Nephron (organoid): ENCODE measurements around the gene RETREG3.
"Not testable (repeated sequence)": the region's sequence is repeated elsewhere in the genome, so short reads cannot be mapped to it uniquely, and the experiment has no call there.

Source experiments
- H3K27ac Mint-ChIP-seq, 3 experiments: 2 replicates each; pipeline ENCODE4 v1.8.0; 2020; ENCODE audit warnings: mixed read lengths in 3 of 3, mild to moderate bottlenecking in 2 of 3, moderate library complexity in 1 of 3
- H3K27me3 Mint-ChIP-seq: 2 replicates; pipeline ENCODE4 v1.8.0; 2021; ENCODE audit warnings: low read depth, mild to moderate bottlenecking, moderate library complexity, mixed read lengths
- H3K36me3 Mint-ChIP-seq: 2 replicates; pipeline ENCODE4 v1.8.0; 2020; ENCODE audit warnings: low read depth, mixed read lengths
- H3K4me1 Mint-ChIP-seq: 2 replicates; pipeline ENCODE4 v1.8.0; 2020; ENCODE audit warnings: mixed read lengths
- H3K4me3 Mint-ChIP-seq, 3 experiments: 2 replicates each; pipeline ENCODE4 v1.8.0; 2020; ENCODE audit warnings: mild to moderate bottlenecking in 3 of 3, mixed read lengths in 3 of 3, moderate library complexity in 2 of 3
- H3K9me3 Mint-ChIP-seq: 2 replicates; pipeline ENCODE4 v1.8.0; 2020; ENCODE audit warnings: mixed read lengths
- TF ChIP-seq, protein P1 (sequence below), 3 experiments: fragments of 200-600 bp; sonication (generic); IDR thresholded peaks; one replicate each; pipeline ENCODE4 v1.5.0; 2021; ENCODE audit warnings: antibody characterized with exemption in 3 of 3; ENCODE audit not compliant: unreplicated experiment in 3 of 3

RETREG3 gene

DNA sequence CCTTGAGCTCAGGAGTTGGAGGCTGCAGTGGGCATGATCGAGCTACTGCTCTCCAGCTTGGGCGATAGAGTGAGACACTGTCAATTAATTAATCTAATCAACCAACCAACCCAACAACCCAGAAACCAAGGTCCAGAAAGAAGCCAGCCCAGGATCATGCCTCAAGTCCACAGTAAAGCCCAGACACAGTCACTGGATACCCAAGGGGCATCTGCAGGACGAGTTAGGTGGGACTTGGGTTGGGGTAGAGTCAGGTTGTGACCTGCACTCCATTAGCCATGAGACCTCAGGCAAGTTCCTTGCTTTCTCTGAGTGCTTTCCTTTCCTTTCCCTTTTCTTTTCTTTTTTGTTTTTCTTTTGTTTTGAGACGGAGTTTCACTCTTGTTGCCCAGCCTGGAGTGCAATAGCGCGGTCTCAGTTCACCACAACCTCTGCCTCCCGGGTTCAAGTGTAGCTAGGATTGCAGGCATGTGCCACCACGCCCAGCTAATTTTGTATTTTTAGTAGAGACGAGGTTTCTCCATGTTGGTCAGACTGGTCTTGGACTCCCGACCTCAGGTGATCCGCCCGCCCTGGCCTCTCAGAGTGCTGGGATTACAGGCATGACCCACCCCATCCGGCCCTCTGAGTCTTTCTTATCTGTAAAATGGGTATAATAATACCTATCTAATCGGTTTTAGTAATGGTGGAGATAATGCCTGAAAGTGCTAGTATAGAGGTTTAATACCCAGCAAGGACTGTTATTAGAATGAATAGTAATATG lies 60.0 kb downstream of the RETREG3 start:
- Mint-ChIP-seq H3K9me3 (no peaks in the 10 kb centered on the region), H3K4me1 (peaks cover 9% of the 10 kb centered on the region), H3K27ac (no peak overlapping the region), H3K36me3 (peaks cover 3% of the 10 kb centered on the region), H3K27me3 (peaks cover 13% of the 10 kb centered on the region), H3K4me3 (peak overlapping the region; percentile 68 to 70 (median 69))
- TF ChIP-seq, protein P1, sequence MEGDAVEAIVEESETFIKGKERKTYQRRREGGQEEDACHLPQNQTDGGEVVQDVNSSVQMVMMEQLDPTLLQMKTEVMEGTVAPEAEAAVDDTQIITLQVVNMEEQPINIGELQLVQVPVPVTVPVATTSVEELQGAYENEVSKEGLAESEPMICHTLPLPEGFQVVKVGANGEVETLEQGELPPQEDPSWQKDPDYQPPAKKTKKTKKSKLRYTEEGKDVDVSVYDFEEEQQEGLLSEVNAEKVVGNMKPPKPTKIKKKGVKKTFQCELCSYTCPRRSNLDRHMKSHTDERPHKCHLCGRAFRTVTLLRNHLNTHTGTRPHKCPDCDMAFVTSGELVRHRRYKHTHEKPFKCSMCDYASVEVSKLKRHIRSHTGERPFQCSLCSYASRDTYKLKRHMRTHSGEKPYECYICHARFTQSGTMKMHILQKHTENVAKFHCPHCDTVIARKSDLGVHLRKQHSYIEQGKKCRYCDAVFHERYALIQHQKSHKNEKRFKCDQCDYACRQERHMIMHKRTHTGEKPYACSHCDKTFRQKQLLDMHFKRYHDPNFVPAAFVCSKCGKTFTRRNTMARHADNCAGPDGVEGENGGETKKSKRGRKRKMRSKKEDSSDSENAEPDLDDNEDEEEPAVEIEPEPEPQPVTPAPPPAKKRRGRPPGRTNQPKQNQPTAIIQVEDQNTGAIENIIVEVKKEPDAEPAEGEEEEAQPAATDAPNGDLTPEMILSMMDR (IDR thresholded peaks at IDR 0.05; ENCODE audit: unreplicated experiment in 3 of 3), result no peak

DNA sequence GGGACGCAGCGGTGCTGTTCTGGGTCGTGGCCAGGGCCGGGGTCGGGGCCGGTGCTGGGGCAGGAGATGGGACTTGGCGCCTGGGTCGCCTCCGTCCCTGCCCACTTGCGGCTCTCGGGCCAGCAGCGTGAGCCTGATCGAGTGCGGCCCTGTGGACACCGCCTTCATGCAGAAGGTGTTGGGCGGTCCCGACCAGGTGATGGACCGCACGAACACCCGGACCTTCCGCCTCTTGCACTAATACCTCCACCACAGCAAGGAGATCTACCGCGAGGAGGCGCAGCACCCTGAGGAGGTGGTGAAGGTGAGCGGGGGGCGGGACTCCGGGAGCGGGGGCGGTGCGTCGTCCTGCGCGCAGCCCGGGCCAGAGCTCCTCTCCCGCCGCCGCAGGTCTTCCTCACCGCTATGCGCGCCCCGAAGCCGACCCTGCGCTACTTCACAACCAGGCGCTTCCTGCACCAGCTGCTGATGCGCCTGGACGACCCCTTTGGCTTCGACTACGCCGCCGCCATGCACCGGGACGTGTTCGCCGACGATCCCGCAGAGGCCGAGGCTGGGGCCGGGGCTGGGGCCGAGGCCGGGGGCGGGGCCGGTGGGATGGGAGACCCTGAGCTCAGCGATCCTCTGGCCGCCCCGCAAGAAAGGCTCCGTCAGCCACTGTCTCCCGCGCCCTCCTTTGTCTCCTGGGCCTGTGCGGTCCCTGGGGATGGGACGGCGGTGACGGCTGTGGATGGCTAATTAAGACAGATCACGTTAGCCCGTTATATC lies 60.9 kb downstream of the RETREG3 start:
- TF ChIP-seq, protein P1 (IDR thresholded peaks at IDR 0.05; ENCODE audit: unreplicated experiment in 3 of 3), result peak; percentile 40 to 58 (median 42)
- peaks cover 13% of the 10 kb centered on the region for H3K27me3 Mint-ChIP-seq

DNA sequence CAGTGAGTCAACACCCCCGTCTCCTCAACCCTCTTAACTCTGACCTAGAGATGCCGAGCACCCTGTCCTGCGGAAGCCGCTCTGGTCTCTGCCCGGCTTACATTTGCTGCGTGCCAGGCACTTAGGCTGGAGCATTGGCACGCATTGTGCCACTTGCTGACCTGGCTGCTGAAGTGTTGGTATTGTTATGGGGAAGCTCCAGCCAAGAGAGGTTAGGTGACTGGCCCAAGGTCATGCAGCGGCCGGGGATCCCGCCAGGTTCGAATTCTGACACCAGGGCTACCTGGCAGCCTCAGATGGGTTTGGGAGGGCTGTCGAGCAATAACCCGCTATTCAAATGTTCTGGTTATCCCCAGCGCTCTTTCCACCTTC lies 61.5 kb downstream of the RETREG3 start:
- H3K27me3 Mint-ChIP-seq, result peaks cover 13% of the 10 kb centered on the region
- TF ChIP-seq, protein P1 (IDR thresholded peaks at IDR 0.05; ENCODE audit: unreplicated experiment in 3 of 3), result no peak
- H3K4me1 Mint-ChIP-seq, result peaks cover 9% of the 10 kb centered on the region
- peaks cover 3% of the 10 kb centered on the region for H3K36me3 Mint-ChIP-seq
- no peak overlapping the region for H3K27ac Mint-ChIP-seq
- peak overlapping the region in 2 of 3 experiments; percentile 39 to 42 for H3K4me3 Mint-ChIP-seq
- H3K9me3 Mint-ChIP-seq, result no peaks in the 10 kb centered on the region

More for the DNA sequence above, 60.9 kb downstream of the RETREG3 start:
- H3K27ac Mint-ChIP-seq, result no peak overlapping the region
- H3K9me3 Mint-ChIP-seq, result no peaks in the 10 kb centered on the region
- peaks cover 3% of the 10 kb centered on the region for H3K36me3 Mint-ChIP-seq
- peak overlapping the region; percentile 68 to 70 (median 69) for H3K4me3 Mint-ChIP-seq
- peaks cover 9% of the 10 kb centered on the region for H3K4me1 Mint-ChIP-seq

- H3K4me1 Mint-ChIP-seq, result peaks cover 9% of the 10 kb centered on the region
- H3K27me3 Mint-ChIP-seq, result peaks cover 13% of the 10 kb centered on the region
- TF ChIP-seq, protein P1 (IDR thresholded peaks at IDR 0.05; ENCODE audit: unreplicated experiment in 3 of 3), result no peak
Observed at GRCh38 chr17:42547001-42547461, 62.1 kb downstream of the RETREG3 start.

GRCh38 chr17:42545755-42546505 lies 63.2 kb downstream of the RETREG3 start:
- H3K4me1 Mint-ChIP-seq, H3K9me3 Mint-ChIP-seq, H3K36me3 Mint-ChIP-seq, H3K4me3 Mint-ChIP-seq, H3K27ac Mint-ChIP-seq: not testable (repeated sequence)
- peaks cover 13% of the 10 kb centered on the region for H3K27me3 Mint-ChIP-seq

More at GRCh38 chr17:42547001-42547461, 62.1 kb downstream of the RETREG3 start:
- H3K4me3 Mint-ChIP-seq, result peak overlapping the region in 2 of 3 experiments; percentile 52 to 58
- H3K9me3 Mint-ChIP-seq, result no peaks in the 10 kb centered on the region
- peaks cover 3% of the 10 kb centered on the region for H3K36me3 Mint-ChIP-seq
- no peak overlapping the region for H3K27ac Mint-ChIP-seq

DNA sequence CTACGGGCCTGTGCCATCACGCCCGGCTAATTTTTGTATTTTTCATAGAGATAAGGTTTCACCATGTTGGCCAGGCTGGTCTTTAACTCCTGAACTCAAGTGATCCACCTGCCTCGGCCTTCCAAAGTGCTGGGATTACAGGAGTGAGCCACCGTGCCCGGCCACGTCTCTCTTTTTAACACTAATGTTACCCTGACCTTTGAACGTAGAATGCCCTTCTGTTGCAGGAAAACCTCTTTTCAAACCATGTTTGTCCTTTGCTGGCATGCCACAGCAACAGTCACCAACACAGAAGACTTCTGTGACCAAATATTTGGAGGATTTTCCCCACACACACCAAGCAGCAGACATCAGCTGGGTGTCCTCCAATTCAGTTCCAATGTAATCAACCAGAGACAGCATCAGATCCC lies 64.3 kb downstream of the RETREG3 start:
- Mint-ChIP-seq H3K4me3 (no peak overlapping the region), H3K4me1 (peaks cover 4% of the 10 kb centered on the region), H3K9me3 (no peaks in the 10 kb centered on the region), H3K27ac (no peak overlapping the region), H3K36me3 (peaks cover 7% of the 10 kb centered on the region), H3K27me3 (peaks cover 13% of the 10 kb centered on the region)
- TF ChIP-seq, protein P1 (IDR thresholded peaks at IDR 0.05; ENCODE audit: unreplicated experiment in 3 of 3), result no peak
